Left ventricle myocardium superior (tissue), 1 donor: ENCODE data around the gene NFXL1. TPM values are rescaled to one million over a fixed set of nuclear protein-coding genes. Genes with fewer than 3 reads are reported as not detected.

Experiments used
- ATAC-seq: fragments of 200-7000 bp; cut with Tn5 transposase; one replicate; pipeline ENCODE4 v1.9.1; 2020; ENCODE audit warnings: mild to moderate bottlenecking, moderate library complexity
- DNase-seq: peaks from one replicate; pipeline ENCODE4 v3.0.0-alpha.2; 2020
- intact Hi-C: fragments of 100-400 bp; cut with micrococcal nuclease; formaldehyde crosslinking; loops from one replicate; pipeline ENCODE4 v1.11.0; 2022
- total RNA-seq: library from RNA; stranded (reverse); fragmentation: NEBNext Ultra II Directional; extraction: Animal tissue kit (Norgen Biotek cat#: 25700); gene quantifications from one replicate; pipeline ENCODE4 v1.2.1, GENCODE V29; 2021
- donor health status: DM: no; HTN: yes; CAD: no; lungs with severe emphysema.

Gene NFXL1
- total RNA-seq, 1 donor from 2014 or later = 4.5 TPM

DNA sequence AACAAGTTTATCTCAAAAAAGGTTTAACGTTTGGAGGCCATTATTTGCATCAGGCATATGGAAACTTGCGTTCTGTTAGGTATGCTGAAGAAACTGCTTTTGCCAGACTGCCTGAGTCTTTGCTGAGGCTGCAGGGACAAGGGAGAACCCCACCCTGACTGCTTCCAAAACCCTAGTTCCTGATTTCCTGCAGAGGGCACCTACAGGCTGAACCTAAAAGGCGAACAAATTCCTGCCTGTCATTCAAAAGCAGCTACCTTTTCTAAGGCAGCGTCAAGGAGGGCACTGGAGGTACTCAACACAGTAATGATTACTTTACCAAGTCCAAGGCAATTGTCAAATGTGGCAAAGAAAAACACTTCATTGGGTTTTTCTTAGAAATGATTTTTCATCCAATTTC lies 75.9 kb downstream of the NFXL1 start:
- ATAC-seq = no peak
- intact Hi-C loops = no loop called here
- DNase-seq = no peak

DNA sequence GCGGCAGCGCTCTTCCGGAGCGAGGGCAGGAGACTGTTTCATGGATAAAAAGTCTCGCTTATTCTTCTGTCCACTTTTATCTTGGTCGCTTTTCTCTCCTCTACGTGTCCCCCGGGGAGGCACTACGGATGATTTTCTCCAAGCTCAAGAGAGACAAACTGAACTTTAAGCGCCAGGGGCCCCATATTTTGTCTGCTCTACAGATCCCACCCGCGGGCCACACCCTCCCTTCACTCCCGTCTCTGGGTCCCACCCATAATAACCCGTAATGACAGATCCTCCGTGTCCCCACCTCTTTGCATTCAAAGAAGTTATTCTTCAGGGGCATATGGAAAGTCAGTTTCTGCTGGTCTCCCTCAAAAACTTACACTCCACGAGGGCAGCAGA lies 76.5 kb downstream of the NFXL1 start, which contains the start of gene CORIN:
Gene CORIN, minus strand, starts transcription at position 160 of the 387 bp plus-strand sequence. Its CDS starts 118 bp downstream, at position 42.
- ATAC-seq (peak; percentile 32), DNase-seq (peak; percentile 49)
- intact Hi-C loops = loop anchor here (2.0 kb wide), 1 partner anchor 133 kb away; no protein-coding TSS in a partner anchor

GRCh38 chr4:47837094-47837907 lies 77.1 kb downstream of the NFXL1 start:
- peak; percentile 73 for DNase-seq
- intact Hi-C loops = loop anchor here (2.0 kb wide), 1 partner anchor 132 kb away; no protein-coding TSS in a partner anchor
- ATAC-seq = peak; percentile 77

DNA sequence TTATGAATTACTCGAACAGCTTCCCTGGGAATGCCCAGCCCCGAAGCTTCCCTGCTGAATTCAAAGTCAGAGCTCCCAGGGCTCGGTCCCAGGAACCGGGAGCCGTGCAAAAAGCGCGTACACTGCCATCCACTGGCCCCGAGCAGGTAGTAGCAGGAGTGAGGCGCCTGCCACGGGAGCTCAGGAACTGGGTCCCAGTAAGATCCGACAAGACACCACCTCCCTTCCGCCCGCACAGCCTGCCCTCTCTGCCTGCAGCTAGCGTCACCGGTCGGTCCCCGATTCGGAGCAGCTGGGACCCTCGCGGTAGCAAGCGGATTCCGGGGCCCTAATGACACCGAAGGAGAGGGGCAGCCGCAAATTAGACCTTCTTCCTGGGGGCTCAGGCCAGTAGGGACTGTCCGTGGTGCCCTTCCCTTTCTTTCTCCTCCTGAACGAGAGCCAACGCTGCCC lies 77.7 kb downstream of the NFXL1 start:
- intact Hi-C loops = loop anchor here (2.0 kb wide), 1 partner anchor 132 kb away; no protein-coding TSS in a partner anchor
- ATAC-seq = peak; percentile 93
- peak; percentile 89 for DNase-seq

- no peak for ATAC-seq
- intact Hi-C loops = no loop called here
- DNase-seq = no peak
Observed at GRCh38 chr4:47835494-47835893, 78.9 kb downstream of the NFXL1 start.

GRCh38 chr4:47831026-47831679 lies 83.2 kb downstream of the NFXL1 start:
- ATAC-seq = peak; percentile 45
- intact Hi-C loops = no loop called here

DNA sequence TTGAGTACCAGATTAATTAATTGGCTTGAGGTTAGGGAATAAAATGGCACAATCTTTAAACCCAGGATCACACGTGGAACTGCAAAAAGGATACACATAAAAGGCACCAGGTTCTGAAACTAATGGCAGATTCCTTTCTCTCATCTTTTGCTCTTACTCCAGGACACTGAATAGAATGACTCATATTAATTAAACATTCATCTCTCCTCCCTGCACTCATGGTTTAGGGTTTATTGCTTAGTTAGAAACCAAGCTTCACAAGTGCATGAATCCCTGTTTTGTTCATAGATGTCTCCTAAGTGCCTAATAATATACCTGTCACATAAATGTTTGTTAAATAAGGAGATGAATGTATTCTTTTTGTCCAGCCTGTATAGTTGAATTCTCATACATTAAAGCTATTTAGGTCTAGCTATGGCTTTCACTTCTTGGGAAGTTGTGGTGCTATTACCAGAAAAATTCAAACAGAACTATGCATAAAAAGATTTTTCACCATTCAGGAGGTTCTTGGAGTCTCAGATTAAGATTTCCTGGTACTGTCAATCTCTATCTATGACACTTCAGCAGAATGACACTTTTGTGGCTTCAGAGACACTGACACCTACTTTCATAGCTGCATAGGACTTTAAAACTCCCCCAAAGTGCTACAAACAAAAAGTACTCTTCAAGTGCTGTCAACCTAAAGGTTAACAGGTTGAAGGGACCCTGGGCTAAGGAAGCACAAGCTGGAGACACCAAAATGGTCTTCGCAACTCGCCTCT lies 83.9 kb downstream of the NFXL1 start:
- ATAC-seq = no peak
- intact Hi-C loops = no loop called here
- DNase-seq = no peak

More at GRCh38 chr4:47831026-47831679, 83.2 kb downstream of the NFXL1 start:
- DNase-seq = peak; percentile 38

DNA sequence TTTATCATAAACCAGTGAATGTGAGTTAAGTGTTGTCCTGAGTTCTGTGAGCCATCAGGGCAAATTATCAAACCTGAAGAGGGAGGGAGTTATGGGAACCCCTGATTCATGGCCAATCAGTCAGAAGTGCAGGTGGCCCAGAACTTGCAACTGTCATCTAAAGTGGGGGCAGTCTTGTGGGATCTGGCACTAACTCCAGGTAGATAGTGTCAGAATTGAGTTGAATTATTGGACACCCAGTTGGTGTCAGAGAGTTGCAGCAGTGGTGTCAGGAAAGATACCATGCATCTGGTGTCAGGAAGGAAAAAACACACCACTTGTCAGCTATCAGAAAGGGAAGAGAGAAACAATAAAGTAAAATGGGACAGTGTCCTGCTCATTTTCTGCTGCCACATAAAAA lies 84.9 kb downstream of the NFXL1 start:
- ATAC-seq = peak; percentile 72
- intact Hi-C loops = loop anchor here (10.0 kb wide), 1 partner anchor 85 kb away; no protein-coding TSS in a partner anchor

DNA sequence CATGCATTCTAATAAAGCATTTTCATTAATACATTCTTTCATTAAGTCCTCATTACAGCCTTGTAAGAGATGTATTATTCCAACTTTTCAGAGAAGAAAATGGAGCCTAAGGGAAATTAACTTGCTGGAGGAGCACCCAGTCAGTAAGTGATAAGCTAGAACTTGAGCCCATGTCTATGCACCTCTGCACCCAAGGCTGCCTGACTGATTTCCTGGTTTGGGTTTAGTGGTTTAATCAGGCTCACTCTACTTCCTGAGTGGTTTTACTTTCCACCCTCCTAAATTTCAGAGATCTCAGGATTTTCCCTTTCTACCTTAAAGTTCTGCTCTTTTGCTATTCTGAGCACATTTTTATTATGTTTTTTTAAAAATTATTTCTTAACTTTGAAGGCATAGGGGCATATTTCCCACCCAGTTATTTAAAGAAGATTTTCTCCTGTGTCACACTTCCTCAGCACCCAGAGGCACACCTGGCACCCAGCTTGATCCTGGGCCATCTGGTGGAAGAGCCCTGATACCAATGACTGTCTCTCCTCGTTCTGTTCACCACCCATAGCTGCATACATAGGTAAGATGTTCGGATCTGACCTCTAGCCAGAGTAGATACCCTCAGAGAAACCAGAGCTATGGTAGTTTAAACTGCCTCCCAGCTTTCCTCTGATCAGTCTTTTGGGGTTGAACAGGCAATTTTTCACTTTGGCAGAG lies 86.9 kb downstream of the NFXL1 start:
- intact Hi-C loops = loop anchor here (10.0 kb wide), 1 partner anchor 83 kb away; no protein-coding TSS in a partner anchor
- ATAC-seq = no peak
- no peak for DNase-seq

More for the DNA sequence above, 84.9 kb downstream of the NFXL1 start:
- no peak for DNase-seq

GRCh38 chr4:47824840-47825239 lies 89.5 kb downstream of the NFXL1 start:
- intact Hi-C loops = loop anchor here (10.0 kb wide), 1 partner anchor 80 kb away; no protein-coding TSS in a partner anchor
- peak; percentile 78 for DNase-seq

DNA sequence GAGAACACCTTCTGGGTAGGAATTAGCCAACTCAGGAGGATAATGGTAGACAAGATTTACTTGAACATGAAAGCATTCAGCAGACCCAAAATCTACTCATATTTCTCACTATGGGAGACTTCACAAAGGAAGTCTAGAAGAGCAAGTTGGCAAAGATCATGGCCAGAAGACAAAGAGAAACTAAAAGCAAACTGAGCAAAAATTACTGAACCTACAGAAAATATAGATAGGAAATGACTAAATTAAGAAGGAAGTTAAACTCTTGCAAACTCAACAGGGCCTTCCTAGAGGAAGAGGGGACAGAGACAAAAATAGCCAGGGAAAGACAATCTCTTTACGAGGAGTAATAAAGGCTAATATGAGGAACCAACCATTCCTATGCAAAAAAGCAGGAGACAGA lies 95.2 kb downstream of the NFXL1 start:
- intact Hi-C loops = no loop called here
- no peak for ATAC-seq
- DNase-seq = no peak

More at GRCh38 chr4:47824840-47825239, 89.5 kb downstream of the NFXL1 start:
- peak; percentile 92 for ATAC-seq

DNA sequence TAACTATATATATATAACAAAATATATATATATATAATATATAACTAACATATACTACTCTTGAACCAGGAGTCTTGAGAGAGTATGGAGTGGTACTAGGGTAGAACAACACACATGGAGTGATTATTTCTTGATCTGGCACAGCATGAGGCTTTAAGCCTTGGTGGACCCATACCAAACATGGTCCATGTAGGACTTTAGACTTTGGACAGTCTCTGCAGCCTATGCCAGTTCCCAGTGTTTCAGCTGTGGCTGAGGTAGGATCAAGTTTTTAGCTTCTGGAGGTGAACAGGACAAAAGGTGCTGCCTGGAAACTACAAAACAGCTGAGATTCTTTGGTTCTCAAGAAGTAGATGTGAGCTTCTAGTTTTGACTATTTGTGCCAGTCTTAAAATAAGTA lies 97.1 kb downstream of the NFXL1 start:
- intact Hi-C loops = no loop called here
- no peak for ATAC-seq

GRCh38 chr4:47816748-47817147 lies 97.6 kb downstream of the NFXL1 start:
- ATAC-seq (no peak), DNase-seq (no peak)
- intact Hi-C loops = no loop called here

More for the DNA sequence above, 97.1 kb downstream of the NFXL1 start:
- DNase-seq = no peak

DNA sequence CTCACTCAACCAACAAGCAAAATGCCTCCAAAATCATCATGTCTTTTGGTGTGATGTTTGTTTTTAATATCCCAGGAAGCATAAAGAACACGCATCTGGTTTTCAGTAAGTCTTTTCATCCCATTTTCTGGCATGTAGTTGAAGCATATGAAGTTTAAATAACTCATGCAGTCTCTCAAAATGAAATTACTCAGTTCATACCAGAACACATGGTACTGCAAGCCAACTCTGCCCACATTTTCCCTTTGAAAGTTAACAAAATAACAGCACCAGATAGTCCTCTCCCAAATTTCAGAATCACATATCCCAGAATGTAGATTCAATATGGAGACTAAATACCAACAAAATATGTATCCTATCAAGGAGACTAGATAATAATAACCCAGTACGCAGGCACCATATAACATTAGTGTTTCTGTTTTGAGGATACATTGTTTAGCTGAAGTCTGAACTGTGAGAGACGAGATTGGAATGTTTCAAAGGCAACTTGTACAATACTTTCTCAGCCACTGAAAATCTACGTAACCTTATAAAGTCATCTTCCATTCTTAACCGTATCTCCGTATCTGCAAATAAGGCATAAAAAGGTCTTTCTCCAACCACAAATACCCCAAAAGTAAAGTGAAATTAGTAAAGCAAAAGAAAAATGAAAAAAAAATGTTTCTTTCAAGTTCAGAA lies 99.6 kb downstream of the NFXL1 start:
- intact Hi-C loops = no loop called here
- DNase-seq (no peak), ATAC-seq (peak; percentile 23)

DNA sequence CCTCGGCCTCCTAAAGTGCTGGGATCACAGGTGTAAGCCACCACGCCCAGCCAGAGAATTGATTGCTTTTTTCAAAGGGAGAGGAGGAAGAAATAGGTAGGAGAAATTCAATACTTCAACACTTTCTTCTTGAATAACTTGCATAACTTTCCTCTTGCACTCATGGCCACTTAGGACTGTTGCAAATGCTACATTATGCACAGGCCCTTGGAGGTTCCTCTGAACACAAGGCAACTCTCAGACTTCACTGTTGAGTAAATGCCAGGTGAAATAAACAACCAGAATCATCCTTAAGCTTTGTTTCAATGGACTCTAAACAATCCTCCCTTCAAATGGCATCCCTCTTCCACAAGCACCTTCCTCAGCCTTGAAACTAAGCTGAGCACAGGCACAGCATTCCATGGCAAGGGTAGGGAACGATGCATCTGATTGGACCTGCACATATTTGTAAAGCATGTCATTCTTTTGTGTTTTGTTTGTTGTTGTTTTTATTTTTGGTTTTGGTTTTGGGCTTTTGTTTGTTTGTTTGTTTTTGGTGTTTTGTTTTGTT lies 104.7 kb downstream of the NFXL1 start:
- intact Hi-C loops = no loop called here
- DNase-seq (no peak), ATAC-seq (no peak)

DNA sequence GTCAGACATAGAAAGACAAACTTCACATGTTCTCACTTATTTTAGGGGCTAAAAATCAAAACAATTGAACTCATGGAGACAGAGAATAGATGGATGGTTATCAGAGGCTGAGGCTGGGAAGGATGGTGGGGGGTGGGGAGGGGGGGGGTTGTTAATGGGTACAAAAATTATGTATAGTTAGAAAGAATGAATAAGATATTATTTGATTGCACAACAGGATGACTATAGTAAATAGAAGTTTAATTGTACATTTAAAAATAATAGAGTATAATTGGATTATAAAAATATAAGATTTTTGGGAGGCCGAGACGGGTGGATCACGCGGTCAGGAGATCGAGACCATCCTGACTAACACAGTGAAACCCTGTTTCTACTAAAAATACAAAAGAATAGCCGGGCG lies 109.8 kb downstream of the NFXL1 start:
- ATAC-seq (no peak), DNase-seq (no peak)
- intact Hi-C loops = no loop called here

GRCh38 chr4:47801481-47802002 lies 112.8 kb downstream of the NFXL1 start:
- intact Hi-C loops = no loop called here
- ATAC-seq (peak; percentile 51), DNase-seq (no peak)

- intact Hi-C loops = no loop called here
- ATAC-seq = no peak
- DNase-seq = no peak
Observed at GRCh38 chr4:47798165-47798564, 116.2 kb downstream of the NFXL1 start.
